Upper lobe of left lung (tissue), 6 donors: ENCODE results near the gene TGFB1. TPM values are rescaled to one million over a fixed set of nuclear protein-coding genes. Genes with fewer than 3 reads are reported as not detected.
A peak's percentile ranks its signal among the peaks of the same experiment; 100 is the strongest.

ENCODE experiments used
- ATAC-seq, 2 donors: fragments of 200-7000 bp; cut with Tn5 transposase; one replicate each; pipeline ENCODE4 v1.9.1; 2022; ENCODE audit warnings: mild to moderate bottlenecking in 2 of 2, moderate library complexity in 2 of 2; ENCODE audit not compliant: low FRiP score in 2 of 2
- DNase-seq, 2 donors: peaks; one replicate each; pipeline ENCODE4 v3.0.0-alpha.2; 2019 to 2020
- H3K27ac ChIP-seq, 4 donors: fragments of 200-600 bp; sonication (generic); one replicate each; pipeline ENCODE4 v1.5.1; 2016 to 2019
- H3K27me3 ChIP-seq, 4 donors: fragments of 200-600 bp; sonication (generic); one replicate each; pipeline ENCODE4 v1.5.1; 2017 to 2019
- H3K36me3 ChIP-seq, 4 donors: fragments of 200-600 bp; sonication (generic); one replicate each; pipeline ENCODE4 v1.5.1; 2016 to 2019
- H3K4me1 ChIP-seq, 4 donors: fragments of 200-600 bp; sonication (generic); one replicate each; pipeline ENCODE4 v1.5.1; 2018 to 2019
- H3K4me3 ChIP-seq, 4 donors: fragments of 200-600 bp; sonication (generic); one replicate each; pipeline ENCODE4 v1.5.1; 2017 to 2019; ENCODE audit warnings: mild to moderate bottlenecking in 2 of 4, moderate library complexity in 1 of 4
- H3K9me3 ChIP-seq, 4 donors: fragments of 200-600 bp; sonication (generic); one replicate each; pipeline ENCODE4 v1.5.1; 2018 to 2019
- CTCF ChIP-seq, 6 experiments: fragments of 450-650 bp in 4 of 6; fragments of 200-600 bp in 2 of 6; sonication (generic) in 2 of 6; IDR thresholded peaks; one replicate each; pipeline ENCODE4 v1.5.1; 2016 to 2019; ENCODE audit warnings: antibody characterized with exemption in 6 of 6
- EP300 ChIP-seq, 4 donors: sonication (generic); formaldehyde crosslinking; IDR thresholded peaks; one replicate each; pipeline ENCODE4 v1.5.1; 2017; ENCODE audit warnings: antibody characterized with exemption in 4 of 4, control low read depth in 2 of 4
- POLR2A ChIP-seq, 4 donors: fragments of 450-650 bp; IDR thresholded peaks; one replicate each; pipeline ENCODE4 v1.5.1; 2016 to 2017; ENCODE audit warnings: antibody characterized with exemption in 4 of 4, mild to moderate bottlenecking in 2 of 4
- POLR2AphosphoS5 ChIP-seq, 2 donors: sonication (generic); formaldehyde crosslinking; IDR thresholded peaks; one replicate each; pipeline ENCODE4 v1.5.1; 2017; ENCODE audit warnings: antibody characterized with exemption in 2 of 2
- WGBS, 2 donors: methylation state at CpG; one replicate each; pipeline ENCODE4 v1.1.5; 2017 to 2018; 5-methylcytosine and 5-hydroxymethylcytosine counted together
- total RNA-seq, 6 donors: library from RNA; depleted of rRNA in 4 of 6; stranded (reverse); fragments of >200 nt in 4 of 6; gene quantifications; one replicate each; pipeline versions ENCODE4 v1.1.0 to v1.2.1, GENCODE V29; 2016 to 2021
- donor health status: DM: no; HTN: no; CAD: no; lungs with moderate emphysema.
- donor health status: DM: no; HTN: yes; CAD: no; lungs with severe emphysema.

The TGFB1 gene
- total RNA-seq, 6 donors from 2014 or later: 28.5 to 138 (median 76.8) TPM

- 73 to 91% methylated on average over 3 of the region's 3 CpGs for WGBS, 2 donors
- peaks cover 0 to 14% (median 2%) of the 10 kb centered on the region in 4 donors for H3K36me3 ChIP-seq
- H3K4me3 ChIP-seq: peak overlapping the region in 3 of 4 donors; percentile 95 to 100 (median 99)
- H3K4me1 ChIP-seq: peaks cover 27 to 52% (median 32%) of the 10 kb centered on the region in 4 donors
- no peak for TF ChIP-seq POLR2A (IDR thresholded peaks at IDR 0.05)
- ATAC-seq (no peak), DNase-seq (no peak)
- H3K27ac ChIP-seq: no peak overlapping the region
- H3K9me3 ChIP-seq: no peaks in the 10 kb centered on the region
- H3K27me3 ChIP-seq: no peaks in the 10 kb centered on the region
These were observed 45.4 kb upstream of the TGFB1 start for GRCh38 chr19:41399091-41399490.

GRCh38 chr19:41398598-41398997 lies 44.9 kb upstream of the TGFB1 start:
- no peak for DNase-seq
- WGBS, 2 donors: 49 to 62% methylated on average over 3 of the region's 3 CpGs
- peaks cover 27 to 52% (median 32%) of the 10 kb centered on the region in 4 donors for H3K4me1 ChIP-seq

GRCh38 chr19:41398050-41398418 lies 44.3 kb upstream of the TGFB1 start:
- H3K4me1 ChIP-seq: peaks cover 25 to 52% (median 30%) of the 10 kb centered on the region in 4 donors
- WGBS, 2 donors: 0 to 1% methylated on average over 5 of the region's 5 CpGs
- no peaks in the 10 kb centered on the region for H3K27me3 ChIP-seq
- peak overlapping the region; percentile 90 to 94 (median 92) for H3K27ac ChIP-seq
- no peaks in the 10 kb centered on the region for H3K9me3 ChIP-seq
- no peak for TF ChIP-seq POLR2A (IDR thresholded peaks at IDR 0.05)
- no peak for TF ChIP-seq POLR2AphosphoS5 (IDR thresholded peaks at IDR 0.05)
- no peak for TF ChIP-seq EP300 (IDR thresholded peaks at IDR 0.05)
- TF ChIP-seq CTCF (IDR thresholded peaks at IDR 0.05): no peak
- peaks cover 0 to 11% (median under 1%) of the 10 kb centered on the region in 4 donors for H3K36me3 ChIP-seq
- H3K4me3 ChIP-seq: peak overlapping the region; percentile 90 to 100 (median 97)
- ATAC-seq (no peak), DNase-seq (no peak)

More at GRCh38 chr19:41398598-41398997, 44.9 kb upstream of the TGFB1 start:
- no peak for ATAC-seq
- Histone ChIP-seq H3K4me3 (peak overlapping the region in 3 of 4 donors; percentile 95 to 100 (median 99)), H3K9me3 (no peaks in the 10 kb centered on the region), H3K36me3 (peaks cover 0 to 14% (median 2%) of the 10 kb centered on the region in 4 donors), H3K27me3 (no peaks in the 10 kb centered on the region), H3K27ac (peak overlapping the region in 1 of 4 donors; percentile 94)
- no peak for TF ChIP-seq CTCF (IDR thresholded peaks at IDR 0.05)
- TF ChIP-seq POLR2A (IDR thresholded peaks at IDR 0.05): no peak
- no peak for TF ChIP-seq POLR2AphosphoS5 (IDR thresholded peaks at IDR 0.05)
- no peak for TF ChIP-seq EP300 (IDR thresholded peaks at IDR 0.05)

- peak; percentile 99 for ATAC-seq
- Histone ChIP-seq H3K27me3 (no peaks in the 10 kb centered on the region), H3K9me3 (no peaks in the 10 kb centered on the region), H3K4me1 (peaks cover 21 to 45% (median 30%) of the 10 kb centered on the region in 4 donors), H3K27ac (peak within 1 kb of the TSS; percentile 90 to 94 (median 92)), H3K36me3 (peaks cover 0 to 4% (median 0%) of the 10 kb centered on the region in 4 donors), H3K4me3 (peak within 1 kb of the TSS; percentile 90 to 100 (median 97))
- TF ChIP-seq POLR2AphosphoS5 (IDR thresholded peaks at IDR 0.05) (peak; percentile 63 to 77), POLR2A (IDR thresholded peaks at IDR 0.05) (peak in 3 of 4 donors; percentile 41 to 75 (median 70)), CTCF (IDR thresholded peaks at IDR 0.05) (peak in 3 of 6 experiments; percentile 27 to 49 (median 39)), EP300 (IDR thresholded peaks at IDR 0.05) (peak in 1 of 4 donors; percentile 53)
- WGBS, 2 donors: 0% methylated on average over 38 to 44 of the region's 50 CpGs
- DNase-seq: peak; percentile 99 to 100
These were observed 43.6 kb upstream of the TGFB1 start, which contains the start of the genes BCKDHA and EXOSC5 for GRCh38 chr19:41397086-41398049. Gene BCKDHA (plus strand): TSS chr19:41397818. CDS start chr19:41397828, 10 bp downstream. Gene EXOSC5 (minus strand): TSS chr19:41397359. CDS start chr19:41397328, 31 bp downstream.

GRCh38 chr19:41395355-41395754 lies 41.6 kb upstream of the TGFB1 start:
- Histone ChIP-seq H3K36me3 (peaks cover 0 to 17% (median 16%) of the 10 kb centered on the region in 4 donors), H3K27me3 (no peaks in the 10 kb centered on the region), H3K9me3 (no peaks in the 10 kb centered on the region), H3K4me3 (no peak overlapping the region), H3K27ac (no peak overlapping the region), H3K4me1 (peaks cover 14 to 30% (median 26%) of the 10 kb centered on the region in 4 donors)
- DNase-seq (no peak), ATAC-seq (no peak)
- TF ChIP-seq EP300 (IDR thresholded peaks at IDR 0.05) (no peak), POLR2AphosphoS5 (IDR thresholded peaks at IDR 0.05) (no peak), POLR2A (IDR thresholded peaks at IDR 0.05) (no peak), CTCF (IDR thresholded peaks at IDR 0.05) (no peak)
- 77 to 79% methylated on average over 6 of the region's 6 CpGs for WGBS, 2 donors
